HG03066 (cell line): ENCODE data around the gene DNTT.

ENCODE experiments used
- ATAC-seq: cut with Tn5 transposase; IDR thresholded peaks from one replicate; pipeline ENCODE4 v1.9.1; 2021; ENCODE audit warnings: low read depth; ENCODE audit not compliant: unreplicated experiment

The DNTT gene

DNA sequence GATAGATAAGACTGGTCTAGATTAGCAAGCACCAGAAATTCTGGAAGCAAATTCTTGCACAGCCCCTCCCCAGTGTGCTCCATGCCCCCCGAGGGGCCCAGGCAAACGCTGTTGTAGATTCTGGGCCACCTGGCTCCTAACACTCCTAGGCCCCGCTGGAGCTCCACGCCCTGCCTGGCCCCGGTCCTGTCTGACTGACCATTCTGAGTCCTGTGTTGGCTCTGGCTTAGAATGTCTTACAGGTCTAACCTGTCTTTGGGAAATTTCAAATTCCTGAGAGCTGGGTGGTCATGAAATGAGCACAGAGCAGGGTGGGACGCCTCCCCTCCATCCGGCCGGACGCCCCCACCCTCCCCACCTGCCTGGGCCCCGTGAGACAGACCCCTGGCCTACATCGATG, 67.1 kb downstream of the DNTT start:
- no peak for ATAC-seq

DNA sequence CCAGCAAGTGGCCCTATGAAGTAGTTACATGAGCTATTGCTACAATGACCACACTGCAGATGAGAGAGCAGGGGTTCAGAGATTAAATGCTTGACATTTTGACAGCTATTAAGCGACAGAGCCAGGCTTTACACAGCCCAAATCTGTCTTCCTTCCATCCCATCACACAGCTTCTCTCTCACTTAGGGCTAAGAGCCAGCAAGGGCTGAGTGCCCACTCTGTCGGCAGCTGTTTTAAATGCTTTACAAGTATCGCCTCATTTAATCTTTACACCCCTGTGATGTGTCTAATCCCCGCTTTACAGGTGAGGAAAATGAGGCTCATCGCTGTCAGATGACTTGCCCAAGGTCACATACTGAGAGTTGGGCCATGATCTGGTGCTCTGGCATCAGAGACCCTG, 69.8 kb downstream of the DNTT start:
- ATAC-seq = no peak

DNA sequence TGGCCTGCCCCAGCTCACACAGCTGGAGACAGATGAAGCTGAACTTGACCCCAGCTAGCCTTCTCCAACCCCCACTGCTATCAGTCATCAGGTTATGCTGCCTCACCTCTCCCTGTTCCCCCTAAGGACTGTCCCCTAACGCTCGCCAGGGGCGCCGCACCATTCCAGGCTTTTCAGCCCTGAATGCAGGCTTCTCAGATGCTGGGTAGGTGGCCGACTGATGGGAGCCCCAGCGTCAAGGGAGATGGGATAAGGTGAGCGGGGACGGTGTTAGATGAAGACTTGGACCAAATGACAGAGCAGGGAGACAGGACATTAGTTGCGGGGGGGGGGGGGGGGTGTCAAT, 70.4 kb downstream of the DNTT start:
- no peak for ATAC-seq

DNA sequence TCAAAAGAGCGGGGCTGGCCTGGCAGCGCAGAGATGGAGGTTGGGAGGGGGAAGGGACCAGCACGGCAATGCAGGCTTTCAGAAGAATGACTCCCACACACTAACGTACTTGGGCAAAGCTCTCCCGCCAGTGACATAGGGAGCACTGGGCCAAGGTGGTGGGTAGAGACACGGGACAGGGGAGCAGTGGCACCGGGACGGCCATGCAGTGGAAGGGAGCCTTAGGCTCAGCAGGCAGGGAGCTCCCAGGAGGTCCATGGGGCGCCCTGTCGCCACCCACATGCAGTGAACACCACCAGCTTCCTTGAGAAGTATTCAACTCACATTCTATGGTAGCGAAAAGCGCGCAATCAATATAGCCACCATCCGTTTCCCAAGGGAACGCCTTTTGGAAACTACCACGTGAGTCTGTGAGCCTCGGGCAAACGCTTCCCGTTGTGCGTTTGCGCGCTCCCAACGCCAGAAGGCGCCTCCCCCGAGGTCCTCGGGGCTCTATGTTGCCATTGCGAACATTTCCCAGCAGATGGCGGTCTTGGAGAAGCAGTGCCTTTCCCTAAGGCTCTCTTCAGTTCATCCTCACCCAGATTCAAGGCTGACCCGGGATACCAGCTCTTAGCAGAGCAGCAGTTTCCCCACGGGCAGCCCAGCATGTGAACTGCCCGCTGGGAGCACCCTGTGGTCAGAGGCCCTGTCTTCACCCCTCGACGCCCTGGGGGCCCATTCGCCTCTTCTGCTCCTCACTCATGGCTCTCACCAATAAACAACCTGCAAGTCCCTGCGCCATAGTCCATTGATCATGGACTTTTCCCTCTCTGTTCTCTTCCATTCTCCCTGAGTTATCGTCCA, 71.0 kb downstream of the DNTT start:
- peak; percentile 73 for ATAC-seq

DNA sequence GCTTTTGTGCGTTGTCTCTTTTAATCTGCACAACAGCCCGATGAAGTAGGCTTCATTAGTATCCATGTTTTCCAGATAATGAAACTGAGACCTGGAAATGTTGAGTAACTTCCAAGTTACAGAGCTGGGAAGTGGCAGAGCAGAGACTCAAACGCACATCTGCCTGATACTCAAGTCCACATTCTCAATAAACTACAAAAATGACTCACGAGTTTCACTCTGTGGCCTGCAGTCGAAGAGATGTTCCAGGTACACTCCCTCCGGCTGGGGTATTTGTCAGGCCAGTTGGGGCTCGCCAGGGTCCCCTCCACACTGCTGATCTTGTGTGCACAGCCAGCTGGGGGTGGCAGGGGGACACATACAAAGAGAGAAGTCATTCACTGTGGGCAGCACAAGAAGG, 72.2 kb downstream of the DNTT start:
- ATAC-seq = no peak

DNA sequence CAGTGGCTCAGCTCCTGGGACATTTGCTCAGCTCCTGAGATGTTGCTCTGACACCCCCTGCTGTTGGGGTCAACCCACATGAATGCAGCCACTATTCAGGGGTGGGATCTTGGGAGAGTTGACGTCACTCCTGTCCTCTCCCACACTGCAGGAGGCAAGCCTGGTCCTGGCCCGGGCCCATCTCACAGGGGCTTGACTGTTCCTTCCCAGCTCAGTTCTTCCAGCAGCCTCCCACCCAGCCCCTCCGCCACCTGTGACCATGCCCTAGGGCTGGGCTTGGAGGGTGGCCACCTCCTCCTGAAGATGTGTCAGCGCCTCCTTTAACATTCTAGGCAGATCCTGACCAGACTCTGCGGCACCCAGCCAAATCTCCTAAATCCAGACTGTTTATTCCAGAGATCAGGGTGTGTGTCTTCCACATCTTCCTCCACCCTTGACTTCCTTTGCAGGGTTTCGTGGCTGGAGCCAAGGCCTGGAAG, 73.6 kb downstream of the DNTT start:
- ATAC-seq = no peak

DNA sequence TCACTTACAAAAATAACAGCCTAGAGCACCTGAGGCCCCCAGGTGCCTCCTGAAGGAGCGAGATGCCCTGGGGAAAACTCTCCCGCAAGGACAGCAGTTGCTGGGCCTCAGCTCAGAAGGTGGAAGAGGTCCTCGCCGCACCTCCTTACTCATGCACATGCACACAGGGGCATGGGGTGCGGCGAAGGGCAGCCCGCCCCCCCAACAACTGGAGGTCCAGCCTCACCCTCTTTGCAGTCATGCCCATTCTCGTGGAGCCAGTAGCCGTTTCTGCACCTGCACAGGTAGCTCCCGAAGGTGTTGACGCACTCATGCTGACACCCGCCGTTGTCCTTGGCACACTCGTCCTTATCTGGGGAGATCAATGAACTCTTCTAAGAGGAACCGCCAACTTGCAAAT, 74.5 kb downstream of the DNTT start:
- ATAC-seq = no peak

DNA sequence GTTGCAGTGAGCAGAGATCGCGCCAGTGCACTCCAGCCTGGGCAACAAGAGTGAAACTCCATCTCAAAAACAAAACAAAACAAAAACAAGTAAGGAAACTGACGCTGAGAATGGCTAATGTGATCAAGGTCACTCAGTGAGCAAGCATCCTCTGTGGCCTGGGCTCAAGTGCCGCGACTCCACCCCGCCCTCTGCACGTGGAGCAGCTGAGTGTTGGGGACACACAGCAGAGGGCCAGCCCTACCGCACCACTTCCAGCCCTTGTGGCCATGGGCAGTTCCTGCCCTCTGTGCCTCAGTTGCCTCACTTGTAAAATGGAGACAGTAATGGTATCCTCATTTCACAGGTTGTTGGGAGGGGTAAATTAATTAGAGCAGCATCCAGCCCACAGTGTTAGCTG, 75.5 kb downstream of the DNTT start:
- ATAC-seq = no peak

DNA sequence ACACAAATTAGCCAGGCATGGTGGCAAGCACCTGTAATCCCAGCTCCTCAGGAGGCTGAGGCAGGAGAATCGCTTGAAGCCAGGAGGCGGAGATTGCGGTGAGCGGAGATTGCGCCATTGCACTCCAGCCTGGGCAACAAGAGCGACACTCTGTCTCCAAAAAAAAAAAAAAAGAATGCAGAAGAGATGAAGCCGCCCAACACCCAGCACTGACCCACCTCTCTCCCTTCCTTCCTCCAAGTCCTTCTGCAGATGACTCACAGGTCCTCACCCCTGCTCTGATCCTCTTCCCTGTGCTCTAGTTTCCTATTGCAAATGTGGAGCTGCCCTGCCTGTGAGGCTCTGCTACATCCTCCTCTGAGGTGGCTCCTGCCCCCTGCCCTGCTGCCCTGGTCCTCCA, 76.6 kb downstream of the DNTT start:
- no peak for ATAC-seq

DNA sequence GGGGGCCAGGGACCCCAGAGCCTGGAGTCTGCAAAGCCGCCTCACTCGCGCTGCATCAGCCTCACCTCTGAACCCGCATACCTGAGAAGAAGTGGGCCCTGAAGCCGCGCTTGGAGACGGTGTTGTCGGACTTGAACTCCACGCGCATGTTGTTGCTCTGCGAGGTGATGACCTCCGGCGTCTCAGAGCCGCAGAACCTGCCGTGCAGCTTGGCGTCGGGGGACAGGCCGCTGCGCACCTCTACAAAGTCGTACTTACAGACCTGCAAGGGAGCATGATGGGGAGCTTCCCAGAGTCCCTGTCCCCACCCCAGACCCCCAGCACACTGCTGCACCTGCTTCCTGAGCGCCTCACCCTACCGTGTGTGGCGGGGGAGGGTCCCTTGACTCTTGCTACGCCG, 80.3 kb downstream of the DNTT start:
- ATAC-seq = no peak

DNA sequence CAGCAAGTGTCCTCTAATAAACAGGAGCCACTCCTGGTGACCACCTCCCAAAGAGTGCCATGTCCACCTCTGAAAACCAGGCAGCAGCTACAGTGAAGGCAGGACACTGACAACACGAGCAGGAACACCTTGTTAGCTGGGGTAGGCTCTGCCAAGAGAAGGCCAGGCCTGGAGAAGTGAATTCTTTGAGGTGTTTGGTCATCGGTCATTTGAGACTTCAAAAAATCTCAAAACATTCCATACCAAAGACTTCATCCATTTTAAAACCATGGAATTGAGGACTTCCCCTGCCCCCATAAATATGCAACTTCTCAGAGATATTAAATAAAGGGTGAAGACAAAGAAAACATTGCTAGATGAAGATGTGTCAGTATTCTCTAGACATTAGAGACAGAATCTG, 82.9 kb downstream of the DNTT start:
- ATAC-seq = no peak

DNA sequence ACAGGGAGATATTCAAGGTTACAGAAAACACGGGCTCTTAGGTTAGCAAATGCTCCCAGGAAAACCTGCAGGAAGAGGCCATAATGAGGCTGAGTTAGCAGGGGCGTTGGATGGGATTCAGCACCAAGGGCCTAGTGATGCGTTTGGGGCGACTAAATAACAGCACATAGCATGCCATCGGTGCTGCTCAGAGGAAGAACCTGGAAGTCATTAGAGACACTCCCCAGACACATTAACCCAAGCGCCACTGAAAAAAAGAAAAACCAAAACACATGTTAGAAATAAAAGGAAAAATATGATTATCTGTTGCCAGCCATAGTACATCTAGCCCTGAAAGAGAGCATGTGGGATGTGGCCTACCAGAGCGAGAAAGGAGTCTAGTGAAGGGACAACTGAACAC, 83.4 kb downstream of the DNTT start:
- ATAC-seq = no peak
